Left kidney (tissue), 2 donors: ENCODE data around the gene CFAP53. TPM values are rescaled to one million over a fixed set of nuclear protein-coding genes. Genes with fewer than 3 reads are reported as not detected.
"Not testable (repeated sequence)": the region's sequence is repeated elsewhere in the genome, so short reads cannot be mapped to it uniquely, and the experiment has no call there.

Experiments used
- DNase-seq: peaks from one replicate; pipeline ENCODE4 v3.0.0-alpha.2; 2013
- polyA plus RNA-seq: library from polyadenylated mRNA; unstranded; fragments of 120-200 nt; gene quantifications from one replicate; pipeline ENCODE4 v1.2.1, GENCODE V29; 2013; ENCODE audit not compliant: insufficient read length

Gene CFAP53
- polyA plus RNA-seq, 1 donor: 4.2 TPM

DNA sequence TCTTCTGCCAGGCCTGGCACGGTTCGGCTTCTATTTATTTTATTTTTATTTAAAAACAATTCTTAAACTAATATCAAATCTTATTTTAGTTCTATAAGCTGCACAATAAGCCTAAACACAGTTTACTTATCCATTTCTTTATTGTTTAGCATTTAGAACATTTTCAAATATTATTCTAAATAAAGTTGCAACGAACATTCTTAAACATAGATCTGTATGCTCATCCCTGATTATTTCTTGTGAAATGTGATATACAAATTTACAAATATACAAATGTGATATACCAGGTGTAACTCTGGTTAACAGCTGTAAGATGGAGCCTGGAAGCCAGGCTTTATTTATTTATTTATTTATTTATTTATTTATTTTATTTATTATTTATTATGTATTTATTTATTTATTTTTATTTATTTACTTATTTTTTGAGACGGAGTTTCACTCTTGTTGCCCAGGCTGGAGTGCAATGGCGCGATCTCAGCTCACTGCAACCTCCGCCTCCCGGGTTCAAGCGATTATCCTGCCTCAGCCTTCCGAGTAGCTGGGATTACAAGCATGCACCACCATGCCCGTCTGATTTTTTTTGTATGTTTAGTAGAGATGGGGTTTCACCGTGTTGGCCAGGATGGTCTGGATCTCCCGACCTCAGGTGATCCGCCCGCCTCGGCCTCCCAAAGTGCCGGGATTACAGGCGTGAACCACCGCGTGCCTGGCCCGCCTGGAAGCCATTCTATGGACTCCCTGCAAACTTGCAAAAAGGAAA lies 22.2 kb upstream of the CFAP53 start:
- not testable (repeated sequence) for DNase-seq

DNA sequence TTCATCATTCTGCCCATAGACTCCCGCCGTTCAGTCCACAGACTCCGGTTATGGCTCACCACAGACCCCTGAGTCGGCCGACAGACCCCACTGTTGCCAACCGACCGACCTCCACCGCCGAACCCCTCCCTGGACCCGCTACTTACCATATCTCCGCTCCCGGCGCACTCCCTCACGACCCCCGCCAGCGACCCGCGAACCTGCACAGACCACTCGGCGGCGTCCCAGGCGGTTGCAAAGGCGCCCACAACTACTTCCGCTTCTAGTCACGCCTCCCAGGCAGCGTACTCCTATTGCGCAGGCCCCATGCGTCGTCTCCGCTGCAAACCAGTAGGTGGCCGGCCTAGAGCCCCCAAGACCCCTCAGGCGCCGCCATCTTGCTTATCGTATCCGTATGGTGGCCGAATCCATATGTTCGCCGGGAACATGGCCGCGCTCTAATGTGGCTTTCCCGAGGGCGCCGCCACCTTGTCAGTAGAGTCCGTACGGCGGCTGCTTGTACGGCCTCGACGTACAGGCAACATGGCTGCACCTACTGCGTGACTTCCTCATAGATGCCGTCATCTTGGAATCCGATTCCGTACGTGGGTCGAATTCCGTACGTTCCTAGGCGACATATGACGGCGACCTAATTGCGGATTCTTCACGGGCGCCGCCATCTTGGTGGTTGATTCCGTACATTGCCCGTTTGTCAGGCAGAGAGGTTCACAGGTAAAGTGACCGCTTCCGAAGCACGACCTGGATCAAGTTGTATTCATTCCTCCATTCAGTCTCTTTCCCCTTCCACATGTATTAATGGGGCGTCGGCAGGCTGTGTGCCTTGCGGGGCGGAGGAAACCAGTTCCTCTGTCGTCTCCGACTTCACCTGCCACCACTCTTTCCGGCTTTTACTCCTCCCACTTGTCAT lies 21.4 kb upstream of the CFAP53 start, which contains the start of gene CXXC1:
Gene CXXC1 (minus strand): TSS at position 252 of the 907 bp plus-strand sequence. CDS start 103 bp downstream, at position 149.
- DNase-seq: peak; percentile 99

DNA sequence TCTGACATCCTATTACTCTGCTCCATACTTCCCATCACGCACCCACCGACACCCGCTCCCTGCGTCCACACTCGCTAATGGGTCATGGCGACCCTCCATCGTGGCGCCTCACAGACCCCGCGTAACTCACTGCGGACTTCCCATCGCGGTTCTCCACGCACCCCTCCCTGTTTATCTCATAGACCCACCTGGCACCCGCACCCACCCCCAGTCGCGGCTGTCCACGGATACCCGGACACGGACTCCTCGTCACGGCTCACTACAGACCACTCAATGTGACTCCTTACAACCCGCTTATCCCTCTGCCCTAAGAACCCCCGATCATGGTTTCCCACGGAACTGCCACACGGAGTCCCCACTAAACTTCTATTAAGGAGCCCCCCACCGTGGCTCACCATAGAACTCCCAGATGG lies 20.7 kb upstream of the CFAP53 start:
- no peak for DNase-seq

DNA sequence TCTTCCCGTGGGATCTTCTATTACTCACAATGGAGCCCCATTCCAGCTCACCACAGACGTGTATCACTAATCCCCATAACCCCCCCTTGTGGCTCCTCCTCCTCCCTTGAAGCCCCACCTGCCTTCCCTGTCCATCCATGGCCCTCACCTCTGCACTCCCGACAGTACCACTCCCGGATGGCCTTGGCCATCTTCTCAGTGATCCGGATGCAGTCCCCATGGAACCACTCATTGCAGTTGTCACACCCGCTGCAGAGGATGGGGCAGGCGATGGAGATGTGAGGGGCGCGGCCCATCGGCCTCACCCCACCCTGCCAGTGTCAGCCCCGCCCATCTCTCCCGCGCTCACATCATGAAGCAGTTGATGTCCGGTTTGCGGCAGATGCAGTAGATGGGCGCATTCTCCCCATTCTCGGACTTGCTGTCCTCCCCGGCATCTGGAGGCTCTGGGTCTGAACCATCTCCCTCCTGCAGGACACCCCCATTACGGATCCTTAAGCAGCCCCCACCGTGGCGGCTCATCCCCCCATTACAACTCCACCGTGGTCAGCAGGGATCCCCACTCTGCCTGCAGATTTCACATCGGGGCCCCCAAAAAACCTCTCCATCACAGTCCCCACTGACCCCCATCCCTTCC lies 20.2 kb upstream of the CFAP53 start:
- no peak for DNase-seq

DNA sequence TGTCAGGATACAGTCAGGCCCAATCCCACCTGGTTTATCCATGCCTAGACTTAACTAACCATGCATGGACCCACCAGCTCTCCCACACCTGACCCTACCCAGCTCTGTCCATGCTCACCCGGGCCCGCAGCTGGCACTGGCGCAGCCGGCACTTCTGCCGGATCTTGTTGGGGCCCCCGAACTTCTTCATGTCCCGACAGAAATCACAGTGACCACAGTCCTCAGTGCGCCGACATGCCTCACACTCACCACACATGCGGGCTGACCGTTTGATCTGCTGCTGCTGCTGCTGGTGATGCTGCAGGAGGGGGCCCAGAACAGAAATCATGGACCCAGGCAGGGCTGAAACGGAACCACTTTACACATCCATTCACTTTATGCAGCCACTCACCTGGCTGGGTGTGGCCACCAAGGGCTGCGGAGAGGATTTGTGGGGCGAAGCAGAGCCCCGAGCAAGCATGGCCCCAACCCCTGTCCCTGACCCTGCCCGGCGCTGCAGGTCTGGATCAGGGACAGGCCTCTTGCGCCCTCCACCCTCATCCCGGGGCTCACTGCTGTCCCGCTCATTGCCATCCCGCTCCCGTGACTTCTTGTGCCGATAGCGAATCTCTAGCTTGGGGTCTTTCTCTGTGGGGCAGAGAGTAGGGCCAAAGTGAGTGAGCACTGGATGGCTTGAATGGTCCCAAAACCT lies 19.5 kb upstream of the CFAP53 start:
- no peak for DNase-seq

DNA sequence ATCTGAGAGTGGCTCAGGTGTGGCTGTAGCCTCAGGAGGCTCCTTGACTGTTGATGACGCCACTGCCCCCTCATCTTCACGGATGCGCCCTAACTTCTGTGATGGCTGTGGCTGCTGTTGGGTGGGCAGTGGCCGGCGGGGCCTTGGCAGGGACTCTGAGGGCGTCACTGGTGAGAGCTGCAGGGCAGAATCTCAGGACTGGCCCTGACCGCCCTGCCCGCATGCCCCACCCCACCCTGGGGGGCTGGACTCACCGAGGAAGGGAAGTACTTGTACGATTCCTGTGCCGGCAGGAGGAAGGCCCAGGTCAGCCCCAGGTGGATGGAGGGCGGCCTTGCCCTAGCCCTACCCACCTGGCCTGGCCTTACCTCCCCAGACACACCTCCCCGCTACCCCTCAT lies 18.8 kb upstream of the CFAP53 start:
- no peak for DNase-seq

DNA sequence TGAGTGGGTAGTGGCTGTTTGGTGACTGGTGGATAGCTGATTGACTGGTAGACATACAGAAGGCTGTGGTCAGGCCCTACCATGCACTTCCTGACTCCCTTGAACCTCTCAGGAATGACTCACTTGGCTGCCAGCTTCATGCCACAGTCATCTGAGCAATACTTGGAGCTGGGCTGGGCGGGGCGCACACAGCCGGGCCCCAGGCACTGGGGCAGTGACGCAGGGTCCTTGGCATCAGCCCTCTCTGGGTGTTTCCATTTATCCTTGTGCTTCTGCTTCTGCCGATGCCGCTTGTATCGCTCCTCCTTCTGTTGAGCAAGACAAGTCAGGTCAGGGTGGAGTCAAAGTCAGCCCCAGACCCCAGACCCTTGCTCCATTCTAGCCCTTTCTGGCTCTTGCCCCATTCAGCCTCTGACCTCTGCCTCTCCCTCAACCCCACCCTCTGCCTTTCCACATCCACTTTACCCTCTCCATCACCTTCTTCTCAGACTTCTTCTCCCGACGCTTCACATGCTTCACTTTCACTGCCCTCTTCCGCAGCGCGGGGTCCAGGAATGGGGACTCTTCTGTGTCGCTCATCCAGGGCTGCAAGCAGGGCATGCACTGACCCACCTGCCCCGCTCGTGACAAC lies 18.1 kb upstream of the CFAP53 start:
- DNase-seq: no peak

DNA sequence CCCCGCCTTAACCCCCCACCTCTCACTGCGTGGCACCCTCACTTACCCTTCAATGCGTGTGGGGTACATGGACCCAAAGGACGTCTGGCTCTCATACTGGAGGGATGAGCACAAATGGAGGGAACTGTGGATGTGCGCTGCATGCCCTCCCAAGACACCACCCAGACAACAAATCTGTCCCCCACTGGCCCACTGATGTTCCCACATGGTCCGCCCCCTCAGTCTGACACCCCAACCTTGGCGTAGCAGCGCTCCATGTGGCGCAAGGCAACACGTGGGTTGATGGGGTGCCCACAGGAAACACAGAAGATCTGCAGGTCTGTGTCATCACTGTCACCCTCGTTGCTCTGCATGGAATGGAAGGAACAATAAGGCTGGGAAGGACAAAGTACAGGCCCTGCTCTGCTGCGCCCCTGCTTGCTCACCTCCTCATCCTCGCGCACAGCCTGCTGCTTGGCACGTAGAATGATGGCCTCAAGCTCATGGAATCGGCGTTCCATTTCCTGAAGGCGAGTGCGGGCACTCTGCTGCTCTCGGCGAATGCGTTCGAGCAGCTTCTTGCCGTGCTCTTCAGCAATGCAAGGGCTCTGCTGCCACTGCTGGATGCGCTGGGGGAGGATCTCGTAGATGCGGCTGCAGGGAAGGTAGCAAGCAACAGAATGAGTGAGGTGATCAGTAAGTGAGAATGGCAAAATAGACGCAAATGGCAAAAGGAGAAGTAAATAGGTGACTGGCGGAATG lies 17.3 kb upstream of the CFAP53 start:
- DNase-seq: no peak

DNA sequence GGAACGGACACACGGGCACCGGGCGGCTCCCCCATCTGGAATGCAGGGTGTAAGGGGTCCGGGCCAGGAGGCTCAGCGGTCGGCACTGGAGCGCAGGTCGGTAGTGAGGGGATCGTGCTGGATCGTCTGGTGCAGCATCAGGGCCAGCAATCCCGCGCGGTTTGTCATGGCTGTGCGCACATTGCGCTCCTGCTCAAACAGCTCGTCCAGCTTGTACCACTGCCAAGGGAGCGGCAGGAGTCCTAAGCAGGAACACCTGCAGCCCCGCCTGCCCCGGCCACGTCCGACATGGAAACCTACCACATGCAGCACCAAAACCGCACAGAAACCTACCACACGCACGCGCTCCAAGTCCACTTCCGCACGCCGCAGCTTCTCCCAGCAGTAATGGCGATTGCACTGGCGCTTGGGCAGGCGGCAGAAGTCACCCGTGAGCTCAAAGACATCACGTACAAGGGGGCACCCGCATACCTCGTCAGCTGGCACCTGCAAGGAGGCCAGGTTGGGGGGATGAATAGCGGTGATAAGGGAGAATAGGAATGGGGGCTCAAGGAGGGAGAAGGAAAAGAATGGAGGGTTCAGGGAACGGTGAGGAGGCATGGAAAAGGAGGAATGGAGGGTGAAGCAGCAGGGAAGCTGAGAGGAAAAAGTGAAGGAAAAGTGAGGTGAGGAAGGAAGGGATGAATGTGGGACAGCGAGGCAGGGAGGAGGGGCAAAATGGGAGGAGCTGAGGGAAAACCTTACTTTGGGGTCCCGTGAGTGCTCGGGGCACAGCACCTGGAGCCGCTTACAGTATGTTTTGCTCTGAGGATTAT lies 16.4 kb upstream of the CFAP53 start:
- no peak for DNase-seq

DNA sequence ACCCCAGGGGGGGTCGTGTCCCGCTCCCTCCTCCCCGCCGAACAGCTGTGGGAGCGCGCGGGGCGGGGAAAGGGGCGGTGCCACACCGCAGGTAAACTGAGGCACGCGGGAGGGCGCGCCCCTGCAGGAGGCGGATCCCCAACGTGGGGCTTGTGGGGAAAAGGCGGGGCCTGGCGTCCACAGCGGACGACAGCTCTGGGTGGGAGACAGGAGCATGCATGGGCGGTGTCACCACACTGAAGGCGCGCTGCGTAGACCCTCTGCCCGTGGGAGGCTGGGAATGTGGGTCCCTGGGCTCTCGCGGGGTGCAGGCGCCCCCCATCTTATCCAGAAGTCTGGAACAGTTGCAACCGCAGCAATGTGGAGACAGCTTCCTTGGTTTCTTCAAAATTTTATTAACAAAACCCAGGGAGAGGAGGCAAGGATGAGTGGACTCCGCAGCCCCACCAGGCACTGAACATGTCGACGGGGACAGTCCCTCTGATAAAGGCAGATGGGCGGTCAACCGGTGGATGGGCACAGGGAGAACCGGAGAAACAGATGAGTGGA lies 15.8 kb upstream of the CFAP53 start:
- no peak for DNase-seq

DNA sequence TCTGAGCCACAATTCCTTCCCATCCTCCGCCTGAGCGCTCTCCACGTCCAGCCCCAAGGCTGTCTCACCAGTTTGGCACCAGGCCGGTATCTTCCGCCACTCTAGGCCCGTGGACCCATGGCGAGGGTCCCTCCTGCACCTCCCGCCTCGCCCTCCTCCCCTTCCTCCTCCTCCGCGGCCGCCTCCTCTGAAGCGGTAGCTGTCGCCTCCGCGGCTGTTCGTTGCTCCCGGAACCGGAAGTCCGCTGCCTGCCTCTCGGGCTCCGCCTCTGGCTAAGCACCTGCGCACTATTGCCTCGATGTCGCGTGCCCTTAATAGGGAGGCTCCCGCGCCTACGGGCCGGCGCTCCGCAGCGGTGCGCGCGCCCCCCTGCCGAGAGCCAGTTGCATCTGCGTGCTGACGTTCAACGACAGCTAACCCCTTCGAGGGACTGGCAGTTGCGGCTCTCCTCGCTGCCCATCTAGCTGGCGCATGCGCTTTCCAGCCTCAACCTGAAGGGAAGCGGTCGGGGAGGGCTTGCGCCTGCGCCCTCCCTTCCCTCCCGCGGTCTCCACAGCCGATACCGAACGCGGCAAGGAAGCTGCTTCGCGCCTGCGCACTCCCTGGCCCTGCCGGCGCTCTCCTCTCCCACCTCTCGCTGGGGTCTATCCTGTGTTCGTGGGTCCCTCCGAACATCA lies 15.1 kb upstream of the CFAP53 start, which contains the start of gene MBD1:
Gene MBD1 (minus strand): TSS at position 229 of the 677 bp plus-strand sequence. CDS start 1,531 bp downstream, outside the sequence.
- peak; percentile 96 for DNase-seq

DNA sequence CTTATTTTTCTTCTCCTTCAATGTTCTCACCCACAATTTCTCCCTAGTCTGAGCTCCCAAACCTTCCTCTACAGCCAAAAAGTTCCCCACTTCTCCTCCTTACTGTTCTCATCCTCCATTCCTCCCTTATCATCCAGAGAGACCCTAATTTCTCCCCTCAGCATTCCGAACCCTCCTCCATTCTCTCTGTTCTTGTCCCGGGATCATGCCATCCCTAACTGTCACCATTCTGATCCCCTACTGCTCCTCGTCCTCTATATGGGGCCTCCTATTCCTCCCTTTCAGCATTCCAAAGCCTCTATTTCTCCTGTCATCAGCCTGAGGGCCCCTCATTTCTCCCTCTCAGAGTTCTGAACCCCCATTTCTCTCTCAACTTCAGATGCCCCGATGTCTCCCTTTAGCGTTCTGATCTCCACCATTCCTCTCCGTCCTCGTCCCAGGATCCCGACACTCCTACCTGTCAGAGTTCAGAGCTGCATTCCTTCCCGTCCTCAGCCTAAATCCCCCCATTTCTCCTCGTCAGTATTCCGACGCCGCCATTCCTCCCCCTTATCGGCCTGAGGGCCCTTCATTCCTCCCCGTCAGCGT lies 14.5 kb upstream of the CFAP53 start:
- no peak for DNase-seq

DNA sequence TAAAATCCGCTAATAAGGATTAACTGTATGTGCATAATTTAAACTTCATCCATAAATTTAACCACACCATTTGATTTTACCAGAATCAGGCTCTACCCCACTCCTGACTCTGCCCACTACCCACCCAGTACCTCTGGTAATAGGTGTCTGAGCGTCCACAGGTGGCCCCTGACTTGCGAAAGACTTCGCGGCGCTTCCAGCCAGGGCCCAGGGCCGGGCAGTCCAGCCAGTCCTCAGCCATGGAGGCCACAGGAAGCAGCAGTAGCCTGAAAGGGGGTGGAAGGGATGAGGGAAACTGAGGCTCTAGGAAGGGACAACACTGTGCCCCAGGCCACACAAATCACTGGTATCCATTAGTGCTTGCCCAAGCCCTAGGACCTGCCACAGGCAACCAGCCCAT lies 13.5 kb upstream of the CFAP53 start:
- no peak for DNase-seq

DNA sequence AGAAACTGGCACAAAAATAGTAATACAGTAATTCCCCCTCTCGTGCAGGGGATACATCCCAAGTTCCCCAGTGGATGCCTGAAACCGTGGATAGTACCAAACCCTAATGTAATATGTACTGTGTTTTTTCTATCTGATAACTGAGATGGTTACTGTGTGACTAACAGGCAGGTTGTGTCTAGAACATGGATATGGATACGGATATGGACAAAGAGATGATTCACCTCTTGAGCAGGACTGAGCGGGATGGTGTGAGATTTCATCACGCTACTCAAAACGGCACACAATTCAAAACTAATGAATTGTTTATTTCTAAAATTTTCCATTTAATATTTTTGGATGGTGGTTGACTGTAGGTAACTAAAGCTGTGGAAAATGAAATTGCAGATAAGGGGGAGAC lies 11.6 kb upstream of the CFAP53 start:
- DNase-seq: no peak

DNA sequence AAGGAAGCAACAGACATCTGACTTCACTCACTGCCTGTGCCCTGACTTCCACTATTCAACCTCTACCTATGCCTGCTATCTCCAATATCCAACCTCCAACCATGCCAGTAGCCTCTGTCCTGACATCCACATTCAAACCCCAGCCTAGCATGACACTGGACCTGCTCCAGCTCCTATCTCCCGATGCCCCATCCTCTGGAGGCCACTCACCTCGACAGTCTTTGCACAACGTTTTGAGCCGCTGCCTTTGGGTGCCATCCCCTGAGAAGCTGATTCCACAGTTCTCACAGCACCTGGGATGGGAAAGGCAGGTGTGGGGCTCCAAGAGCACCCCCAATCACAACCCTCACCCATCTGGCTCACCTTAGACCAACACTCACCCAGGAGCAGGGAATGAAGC lies 10.2 kb upstream of the CFAP53 start:
- no peak for DNase-seq

DNA sequence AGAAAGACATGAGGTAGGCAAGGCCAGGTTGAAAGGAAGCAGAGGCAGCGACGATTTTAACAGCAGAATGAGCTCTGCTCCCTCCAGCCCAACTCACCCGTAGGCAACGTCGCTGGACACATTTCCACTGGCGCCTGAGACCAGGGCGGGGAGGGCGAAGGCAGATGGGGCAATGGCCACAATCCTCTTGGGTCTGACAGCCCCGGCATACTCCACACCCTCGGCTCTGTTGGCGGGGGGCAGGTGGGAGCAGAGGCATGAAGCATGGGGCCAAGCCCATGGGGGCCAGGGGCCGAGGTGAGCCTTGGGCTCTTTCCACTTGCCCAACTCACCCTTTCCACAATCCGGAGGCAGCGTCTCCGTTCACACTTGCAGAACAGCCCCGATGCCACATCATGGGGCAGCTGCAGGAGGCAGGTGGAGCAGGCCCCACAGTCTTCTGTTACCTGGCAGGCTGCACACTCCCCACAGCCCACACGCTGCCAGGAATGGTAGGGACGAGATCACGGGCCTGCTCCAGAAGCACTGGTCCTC lies 9.3 kb upstream of the CFAP53 start:
- DNase-seq: no peak

DNA sequence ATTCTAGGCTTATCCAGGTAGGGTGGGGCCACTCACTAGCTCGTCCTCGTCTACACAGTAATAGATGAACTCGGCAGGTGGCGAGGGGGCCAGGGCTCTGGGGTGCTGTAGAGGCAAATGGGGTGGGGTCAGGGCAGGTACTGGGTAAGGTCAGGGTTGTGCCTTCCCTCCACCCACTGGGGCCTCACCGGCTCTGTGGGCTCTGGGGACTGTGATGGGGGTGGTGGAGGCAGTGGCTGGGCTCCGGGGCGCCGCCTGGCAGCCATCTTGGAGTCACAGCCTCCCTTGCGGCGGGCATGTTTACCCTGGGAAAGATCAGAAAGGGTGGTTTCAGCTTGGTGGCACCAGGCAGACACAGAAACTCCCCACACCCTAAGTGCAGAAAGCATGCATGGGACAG lies 8.6 kb upstream of the CFAP53 start:
- no peak for DNase-seq

DNA sequence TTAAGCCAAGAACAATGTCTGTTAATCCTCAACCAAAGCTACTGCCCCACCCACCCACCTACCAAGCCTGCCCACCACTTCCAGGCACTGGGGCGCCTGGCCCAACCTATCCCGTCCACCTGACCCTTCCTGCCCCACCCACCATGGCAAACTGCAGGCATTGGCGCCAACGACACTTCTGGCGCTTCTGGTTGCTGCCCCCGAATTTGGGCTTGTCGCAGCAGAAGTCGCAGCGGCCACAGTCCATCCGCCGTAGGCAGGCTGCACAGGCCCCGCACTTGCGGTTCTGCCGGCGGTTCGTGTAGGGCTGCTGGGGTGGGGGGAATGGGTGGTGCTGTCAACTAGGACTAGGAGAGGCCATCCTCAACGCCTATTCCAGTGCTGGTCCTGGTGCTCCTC lies 7.7 kb upstream of the CFAP53 start:
- no peak for DNase-seq
